ENCODE data around the gene TTC38.

The TTC38 gene

GRCh38 chr22:46335201-46336118 lies 67.7 kb downstream of the TTC38 start, which contains the start of gene TRMU (continued):
- TF ChIP-seq PATZ1 (tag by site-specific recombination; IDR thresholded peaks at IDR 0.05) (peak; percentile 89), ZNF121 (tag by site-specific recombination; IDR thresholded peaks at IDR 0.05) (peak; percentile 74), HIC1 (tag by site-specific recombination; IDR thresholded peaks at IDR 0.05) (no peak), YY2 (tag by site-specific recombination; IDR thresholded peaks at IDR 0.05) (0 out of 2 replicates have a peak, but pooled peaks have one; percentile 59), ZNF26 (tag by site-specific recombination; IDR thresholded peaks at IDR 0.05) (no peak), PRDM4 (tag by site-specific recombination; IDR thresholded peaks at IDR 0.05) (peak; percentile 47; the same call in 1 of the 2 replicates), ZIC2 (tag by site-specific recombination; IDR thresholded peaks at IDR 0.05) (peak; percentile 75), ZNF311 (tag by site-specific recombination; IDR thresholded peaks at IDR 0.05; ENCODE audit: borderline replicate concordance) (no peak), ZNF555 (tag by site-specific recombination; conservative IDR thresholded peaks at IDR 0.05) (no peak), PBX3 (CRISPR knock-in tag; IDR thresholded peaks at IDR 0.05) (peak; percentile 92), GLI2 (tag by site-specific recombination; IDR thresholded peaks at IDR 0.05; ENCODE audit: borderline replicate concordance, low read depth) (no peak), ZNF223 (tag by site-specific recombination; IDR thresholded peaks at IDR 0.05) (no peak), ZNF747 (tag by site-specific recombination; IDR thresholded peaks at IDR 0.05) (no peak), ZXDB (tag by site-specific recombination; IDR thresholded peaks at IDR 0.05) (peak; percentile 89), GLIS2 (tag by site-specific recombination; IDR thresholded peaks at IDR 0.05) (peak; percentile 73), ZNF221 (tag by site-specific recombination; IDR thresholded peaks at IDR 0.05; ENCODE audit: borderline replicate concordance) (no peak), OVOL3 (tag by site-specific recombination; IDR thresholded peaks at IDR 0.05) (peak; percentile 70; the same call in 1 of the 2 replicates), PRDM2 (tag by site-specific recombination; IDR thresholded peaks at IDR 0.05; ENCODE audit: borderline replicate concordance) (no peak), MYNN (tag by site-specific recombination; IDR thresholded peaks at IDR 0.05; ENCODE audit: borderline replicate concordance) (peak; percentile 33; the same call in 1 of the 2 replicates), ZFP69B (tag by site-specific recombination; IDR thresholded peaks at IDR 0.05) (peak; percentile 92)
